ENCODE data around the gene AOAH. TPM values are rescaled to one million over a fixed set of nuclear protein-coding genes. Genes with fewer than 3 reads are reported as not detected.

Gene AOAH
- total and polyA plus RNA-seq, 2 donors (not counting 3 experiments of a cell fraction or from before 2014, with no cell fraction given): not detected

- H3K4me1 ChIP-seq (ENCODE audit: control insufficient read depth, extremely low read depth, insufficient read depth, low read length): no peaks in the 10 kb centered on the region
- no peaks in the 10 kb centered on the region for H3K9me3 ChIP-seq (replicated peaks; ENCODE audit: control insufficient read depth, insufficient read depth, low read length)
- ChIA-PET POLR2A (no interaction called here), CTCF (no interaction called here)
- H4K20me1 ChIP-seq (replicated peaks; ENCODE audit: control insufficient read depth, extremely low read depth, insufficient read depth, low read length): no peaks in the 10 kb centered on the region
- H3K9ac ChIP-seq (replicated peaks; ENCODE audit: extremely low read depth, insufficient read depth, low read length): no peak overlapping the region
- H3K27ac ChIP-seq (ENCODE audit: insufficient read depth, low read depth, low read length): no peak overlapping the region
- H3K4me3 ChIP-seq (replicated peaks in 1 of 3; ENCODE audit: insufficient read depth in 1 of 3, low read depth in 1 of 3, low read length in 3 of 3): no peak overlapping the region
- no peak overlapping the region for H2AFZ ChIP-seq (ENCODE audit: low read depth, low read length)
- H3K4me2 ChIP-seq (ENCODE audit: insufficient read depth, low read length): no peak overlapping the region
- H3K27me3 ChIP-seq (ENCODE audit: control insufficient read depth in 2 of 2, insufficient read depth in 2 of 2, low read length in 2 of 2): no peaks in the 10 kb centered on the region
- no peak for TF ChIP-seq MAX (IDR thresholded peaks at IDR 0.05; ENCODE audit: insufficient read depth, insufficient read length)
- dilution Hi-C loops (cut with MboI; ENCODE audit: extremely low pct_ligation_motif_present, low sequenced_read_pairs) (no loop called here), intact Hi-C loops (cut with micrococcal nuclease) (no loop called here)
- DNase-seq (ENCODE audit: low read depth, low spot score) (no peak), FAIRE-seq (no peak)
- no TSS peak for BruUV-seq (replicated peaks)
- H3K36me3 ChIP-seq (ENCODE audit: control insufficient read depth in 2 of 2, extremely low read depth in 1 of 2, insufficient read depth in 2 of 2, low read length in 2 of 2): no peaks in the 10 kb centered on the region
- H3K79me2 ChIP-seq (ENCODE audit: control insufficient read depth, insufficient read depth, low read length): no peaks in the 10 kb centered on the region
- no peaks in the 10 kb centered on the region for H3K9me1 ChIP-seq (replicated peaks; ENCODE audit: control insufficient read depth, extremely low read depth, insufficient read depth, low read length)
Measured at GRCh38 chr7:36600314-36600682, 124.0 kb downstream of the AOAH start.

- CTCF ChIA-PET: no interaction called here
- Histone ChIP-seq H3K9me1 (replicated peaks; ENCODE audit: control insufficient read depth, extremely low read depth, insufficient read depth, low read length) (no peaks in the 10 kb centered on the region), H3K4me2 (ENCODE audit: insufficient read depth, low read length) (no peak overlapping the region), H3K4me1 (ENCODE audit: control insufficient read depth, extremely low read depth, insufficient read depth, low read length) (no peaks in the 10 kb centered on the region), H3K9me3 (replicated peaks; ENCODE audit: control insufficient read depth, insufficient read depth, low read length) (no peaks in the 10 kb centered on the region), H3K4me3 (replicated peaks in 1 of 3; ENCODE audit: insufficient read depth in 1 of 3, low read depth in 1 of 3, low read length in 3 of 3) (no peak overlapping the region), H3K27ac (ENCODE audit: insufficient read depth, low read depth, low read length) (no peak overlapping the region), H4K20me1 (replicated peaks; ENCODE audit: control insufficient read depth, extremely low read depth, insufficient read depth, low read length) (no peaks in the 10 kb centered on the region), H3K9ac (replicated peaks; ENCODE audit: extremely low read depth, insufficient read depth, low read length) (no peak overlapping the region), H3K79me2 (ENCODE audit: control insufficient read depth, insufficient read depth, low read length) (no peaks in the 10 kb centered on the region), H2AFZ (ENCODE audit: low read depth, low read length) (no peak overlapping the region), H3K27me3 (ENCODE audit: control insufficient read depth in 2 of 2, insufficient read depth in 2 of 2, low read length in 2 of 2) (no peaks in the 10 kb centered on the region), H3K36me3 (ENCODE audit: control insufficient read depth in 2 of 2, extremely low read depth in 1 of 2, insufficient read depth in 2 of 2, low read length in 2 of 2) (no peaks in the 10 kb centered on the region)
- TF ChIP-seq EZH2 (IDR thresholded peaks at IDR 0.05; ENCODE audit: borderline replicate concordance, low read depth, low read length, severe bottlenecking) (no peak), POLR2A (IDR thresholded peaks at IDR 0.05; ENCODE audit: low read depth, low read length) (no peak), MAX (IDR thresholded peaks at IDR 0.05; ENCODE audit: insufficient read depth, insufficient read length) (no peak), MYC (IDR thresholded peaks at IDR 0.05; ENCODE audit: low read depth, low read length) (no peak), FOS (IDR thresholded peaks at IDR 0.05; ENCODE audit: borderline replicate concordance, insufficient read depth, low read length) (no peak), CTCF (IDR thresholded peaks at IDR 0.05; ENCODE audit: extremely low read depth in 1 of 2, insufficient read depth in 1 of 2, low read depth in 1 of 2, low read length in 2 of 2) (no peak), JUN (IDR thresholded peaks at IDR 0.05; ENCODE audit: borderline replicate concordance, insufficient read depth, insufficient read length, low read depth) (no peak), POLR2AphosphoS5 (IDR thresholded peaks at IDR 0.05; ENCODE audit: insufficient read depth, low read depth, low read length) (no peak), GATA2 (IDR thresholded peaks at IDR 0.05; ENCODE audit: insufficient read depth, insufficient read length, low read depth, low read length) (no peak)
- dilution Hi-C loops (cut with MboI; ENCODE audit: extremely low pct_ligation_motif_present, low sequenced_read_pairs) (no loop called here), intact Hi-C loops (cut with micrococcal nuclease) (no loop called here)
- DNase-seq (ENCODE audit: low read depth, low spot score) (no peak), FAIRE-seq (no peak)
- BruUV-seq (replicated peaks): no TSS peak
- POLR2A ChIA-PET: no interaction called here
Measured at GRCh38 chr7:36599645-36600313, 124.5 kb downstream of the AOAH start.

All from endothelial cell of umbilical vein (primary cell).